K562 treated with DMSO at 1 percent for 12 hours (cell line): Measurements from ENCODE around the gene MVB12A. TPM values are rescaled to one million over a fixed set of nuclear protein-coding genes. Genes with fewer than 3 reads are reported as not detected.

Source experiments
- total RNA-seq: library from RNA; unstranded; fragments of 300-600 nt; gene quantifications from 2 replicates; pipeline ENCODE4 v1.2.3, GENCODE V29; 2022; ENCODE audit not compliant: insufficient read depth

MVB12A gene
- 63.2 and 98.8 TPM in 2 replicates for total RNA-seq

DNA sequence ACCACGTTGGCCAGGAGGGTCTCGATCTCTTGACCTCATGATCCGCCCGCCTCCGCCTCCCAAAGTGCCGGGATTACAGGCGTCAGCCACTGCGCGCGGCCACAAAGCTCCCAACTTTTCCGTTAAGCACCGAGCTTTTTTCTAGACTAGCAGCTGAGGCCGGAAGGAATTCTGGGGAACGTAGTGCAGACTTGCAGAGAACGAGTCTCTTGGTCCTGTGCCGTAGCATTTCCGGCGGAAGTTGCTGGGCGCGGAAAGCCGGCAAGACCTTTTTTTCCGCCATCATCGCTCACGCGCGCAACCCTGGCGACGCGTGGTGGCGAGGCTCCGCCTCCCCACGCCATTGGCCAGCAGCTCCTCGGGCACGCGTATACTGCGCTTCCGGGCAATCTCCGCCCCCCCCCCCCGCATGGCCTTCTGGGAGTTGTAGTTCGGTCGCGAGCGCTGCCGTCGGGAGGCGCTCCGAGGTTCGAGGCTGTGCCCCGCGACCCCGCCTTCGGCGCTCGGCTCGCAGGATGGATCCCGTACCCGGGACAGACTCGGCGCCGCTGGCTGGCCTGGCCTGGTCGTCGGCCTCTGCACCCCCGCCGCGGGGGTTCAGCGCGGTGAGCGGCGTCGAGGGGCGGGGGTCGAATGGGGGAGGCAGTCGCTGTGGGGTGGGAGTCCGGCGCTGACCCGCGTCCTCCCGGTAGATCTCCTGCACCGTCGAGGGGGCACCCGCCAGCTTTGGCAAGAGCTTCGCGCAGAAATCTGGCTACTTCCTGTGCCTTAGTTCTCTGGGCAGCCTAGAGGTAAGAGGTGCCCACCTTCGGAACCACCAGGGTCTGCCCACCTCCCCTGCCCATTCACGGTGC, at the start of gene MVB12A:
TSS of gene MVB12A (plus strand) at position 427 of the 854 bp plus-strand sequence. CDS start at position 516, 89 bp downstream.

DNA sequence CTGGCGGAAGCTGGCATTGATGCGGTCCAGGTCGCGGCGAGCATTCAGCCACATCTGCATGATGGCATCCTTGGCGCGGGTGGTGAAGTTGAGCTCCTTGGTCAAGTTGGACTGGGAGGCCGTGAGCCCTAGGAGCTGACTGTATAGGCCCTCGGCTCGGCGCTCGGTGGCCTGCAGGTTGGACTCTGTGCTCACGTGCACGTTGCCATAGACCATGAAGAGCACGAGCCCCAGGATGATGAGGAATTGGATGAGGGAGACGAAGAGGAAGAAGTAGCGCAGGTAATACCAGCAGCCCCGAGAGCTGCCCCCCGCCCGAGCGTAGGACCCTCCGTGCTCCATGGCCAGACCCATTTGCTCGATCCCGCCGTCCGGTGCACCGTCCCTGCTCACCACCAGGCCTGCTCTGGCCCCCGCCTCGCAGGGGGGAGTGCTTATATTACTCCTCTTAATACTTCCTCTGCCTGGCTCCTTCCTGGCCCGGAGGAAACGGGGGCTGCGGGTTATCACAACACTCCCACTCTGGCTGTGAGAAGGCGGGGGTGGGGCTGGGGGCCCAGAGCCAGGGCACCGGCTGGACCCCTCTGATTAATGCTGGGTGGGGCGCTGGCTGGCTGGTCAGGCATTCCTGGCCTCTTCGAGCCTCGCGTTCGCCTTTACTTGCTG, 42.8 kb upstream of the MVB12A start, which contains the start of gene PLVAP:
TSS of gene PLVAP (minus strand) at position 408 of the 666 bp plus-strand sequence. CDS start at position 354, 54 bp downstream.

DNA sequence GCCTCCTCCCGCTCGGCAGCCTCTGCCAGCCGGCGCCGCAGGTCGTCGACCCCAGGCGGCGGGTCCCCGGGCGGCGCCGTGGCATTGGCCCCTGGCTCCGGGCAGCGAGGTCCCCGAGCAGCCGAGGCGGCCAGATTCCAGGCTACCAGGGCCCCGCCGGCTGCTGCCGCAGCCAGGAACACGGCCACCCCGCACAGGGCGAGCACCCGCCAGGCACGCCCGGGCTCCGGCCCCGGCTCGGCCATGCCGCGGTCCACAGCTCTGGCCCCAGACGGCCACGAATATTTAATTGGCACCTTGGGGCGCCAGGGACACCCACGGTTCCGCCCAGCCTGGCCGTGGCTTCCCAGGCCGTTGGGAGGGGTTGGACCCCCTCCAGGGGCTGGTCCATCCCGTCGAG, 25.9 kb upstream of the MVB12A start, which contains the start of gene CCDC194:
TSS of gene CCDC194 (minus strand) at position 283 of the 400 bp plus-strand sequence. CDS start at position 245, 38 bp downstream.

DNA sequence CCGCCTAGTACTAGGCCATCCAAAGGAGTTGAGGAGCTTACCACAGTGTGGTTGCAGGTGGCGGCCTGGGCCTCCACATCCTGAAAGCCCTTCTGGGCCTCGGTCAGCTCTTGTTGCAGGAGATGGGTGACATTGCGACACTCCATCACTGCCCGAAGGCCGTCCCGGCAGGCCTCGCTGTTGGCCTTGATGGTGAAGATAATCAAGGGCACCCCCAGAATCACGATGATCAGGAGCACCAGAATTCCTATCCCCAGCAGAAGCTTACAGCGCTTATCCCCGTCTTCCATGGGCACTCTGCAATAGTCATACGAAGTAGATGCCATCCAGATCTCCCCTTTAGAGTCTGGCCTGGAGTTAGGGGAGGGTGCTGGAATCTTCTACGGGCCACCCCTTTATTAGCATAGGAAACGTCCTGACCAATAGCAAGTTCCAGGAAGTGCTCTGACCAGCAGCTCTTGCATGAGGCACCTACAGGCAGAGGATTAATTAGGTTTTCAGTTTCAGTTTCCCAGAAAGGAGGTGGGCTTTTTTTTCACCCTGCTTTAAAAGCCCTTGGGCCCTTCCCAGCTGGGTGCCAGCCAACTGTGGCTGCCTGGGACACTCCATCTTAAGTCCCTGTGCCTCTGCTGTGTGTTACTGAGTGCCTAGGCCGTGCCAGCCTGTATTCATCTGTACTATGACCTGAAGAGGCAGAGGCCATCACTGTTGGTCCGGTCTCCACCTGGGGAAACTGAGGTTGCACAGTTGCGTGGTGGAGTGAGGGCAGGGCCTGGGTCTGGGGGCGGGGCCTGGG, 14.4 kb upstream of the MVB12A start, which contains the start of gene BST2:
TSS of gene BST2 (minus strand) at position 381 of the 796 bp plus-strand sequence. CDS start at position 326, 55 bp downstream.

DNA sequence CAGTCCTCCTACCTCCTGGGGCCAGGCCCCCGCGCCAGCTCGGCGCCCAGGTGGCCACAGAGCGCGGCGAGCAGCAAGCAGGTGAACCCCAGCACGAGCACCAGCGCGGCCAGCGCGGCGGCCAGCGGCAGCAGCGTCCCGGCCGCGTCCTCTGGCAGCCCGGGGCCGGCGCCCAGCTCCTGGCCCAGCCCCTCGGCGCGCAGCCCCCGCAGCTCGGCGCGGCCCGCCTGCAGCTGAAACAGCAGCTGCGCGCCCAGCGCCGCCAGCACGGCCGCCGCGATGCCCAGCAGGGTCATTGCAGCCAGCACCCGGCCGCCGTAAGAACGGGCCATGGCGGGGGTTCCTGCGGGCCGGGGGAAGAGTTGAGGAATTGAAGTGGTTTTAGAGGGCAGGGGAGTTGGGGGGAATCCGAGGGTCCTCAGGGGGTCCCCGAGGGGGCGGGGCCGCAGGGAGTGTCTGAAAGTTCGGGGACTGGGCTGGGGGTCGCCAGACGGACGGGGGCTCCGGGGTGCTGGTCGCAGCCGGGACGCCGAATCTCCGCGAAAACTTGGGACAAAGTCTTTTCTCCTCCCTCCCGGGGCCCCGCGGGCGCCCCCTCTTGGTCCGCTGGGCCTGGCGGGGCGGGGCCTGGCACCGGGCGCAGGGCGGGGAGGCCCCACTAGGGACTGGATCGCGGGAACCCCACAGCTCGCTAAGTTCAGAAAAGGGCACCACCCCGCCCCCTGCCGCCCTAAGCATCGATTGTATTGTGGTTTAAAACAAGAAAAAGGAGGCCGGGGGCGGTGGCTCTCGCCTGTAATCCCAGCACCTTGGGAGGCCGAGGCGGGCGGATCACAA, 28.5 kb downstream of the MVB12A start, which contains the start of gene TMEM221:
TSS of gene TMEM221 (minus strand) at position 538 of the 837 bp plus-strand sequence. CDS start at position 332, 206 bp downstream.

DNA sequence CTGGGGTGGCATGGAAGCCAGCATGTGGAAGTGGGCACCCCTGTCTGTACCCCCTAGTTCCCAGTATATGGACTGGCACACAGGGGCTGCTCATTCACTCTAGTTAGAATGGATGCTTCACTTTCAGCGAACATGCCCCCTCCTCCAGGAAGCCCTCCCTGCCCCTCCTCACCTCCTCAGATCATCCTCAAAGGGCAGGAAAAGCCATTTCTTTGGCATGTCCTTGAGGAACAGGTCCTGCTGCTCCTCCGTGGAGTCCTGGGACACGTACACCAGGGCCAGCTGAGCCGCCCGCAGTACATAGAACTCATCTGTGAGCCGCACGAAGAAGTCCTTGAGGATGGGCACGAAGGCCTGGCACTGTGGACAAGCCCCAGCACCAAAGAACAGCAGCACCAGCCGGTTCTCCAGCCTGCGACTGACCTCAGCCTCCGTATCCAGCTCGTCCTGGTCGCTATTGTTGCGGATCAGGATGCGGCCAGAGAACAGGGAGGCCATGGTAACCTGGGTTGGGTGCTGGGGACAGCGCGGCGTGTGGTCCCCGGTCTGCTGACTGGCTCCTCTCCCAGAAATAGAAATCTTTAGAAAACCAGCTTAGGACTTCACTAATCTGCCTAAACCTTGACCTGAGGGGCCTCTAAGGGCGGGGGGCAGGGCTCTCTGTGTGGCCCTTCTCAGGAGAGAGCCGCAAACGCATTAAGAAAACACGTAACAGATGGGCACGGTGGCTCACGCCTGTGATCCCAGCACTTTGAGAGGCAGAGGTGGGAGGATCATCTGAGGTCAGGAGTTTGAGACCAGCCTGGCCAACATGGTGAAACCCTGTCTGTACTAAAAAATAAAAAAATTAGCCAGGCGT, 40.8 kb downstream of the MVB12A start, which contains the start of gene NXNL1:
TSS of gene NXNL1 (minus strand) at position 555 of the 859 bp plus-strand sequence. CDS start at position 498, 57 bp downstream.

DNA sequence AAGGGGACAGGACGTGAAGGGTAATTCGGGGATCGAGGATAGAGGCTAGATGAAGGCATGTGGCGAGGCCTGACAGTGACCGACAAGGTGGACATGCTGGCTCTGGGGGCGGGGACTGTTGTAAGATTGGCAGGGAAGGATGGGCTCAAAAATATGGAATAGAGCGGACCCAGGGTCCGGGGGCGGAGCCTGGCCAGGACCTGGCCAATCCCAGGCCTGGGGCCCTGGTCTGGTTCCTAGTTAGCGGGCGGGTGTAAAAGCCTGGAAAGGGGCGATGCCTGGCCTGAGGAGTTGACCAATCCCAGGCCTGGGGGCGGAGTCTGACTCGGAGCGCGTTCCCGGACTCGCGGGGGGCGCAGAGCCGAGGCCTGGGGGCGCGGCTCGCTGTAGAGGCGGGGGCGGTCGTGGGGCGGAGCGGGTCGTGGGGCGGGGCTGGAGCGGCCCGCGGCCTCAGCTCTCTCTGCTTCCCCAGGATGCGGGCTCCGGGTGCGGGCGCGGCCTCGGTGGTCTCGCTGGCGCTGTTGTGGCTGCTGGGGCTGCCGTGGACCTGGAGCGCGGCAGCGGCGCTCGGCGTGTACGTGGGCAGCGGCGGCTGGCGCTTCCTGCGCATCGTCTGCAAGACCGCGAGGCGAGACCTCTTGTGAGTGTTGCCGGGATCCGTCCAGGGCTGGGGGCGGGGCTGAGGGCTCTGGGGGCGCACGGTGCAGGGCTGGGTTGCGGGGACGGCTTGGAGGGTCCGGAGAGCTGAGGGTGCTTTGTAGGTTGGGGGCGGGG, 50.4 kb downstream of the MVB12A start, which contains the start of gene SLC27A1:
TSS of gene SLC27A1 (plus strand) at position 457 of the 774 bp plus-strand sequence. CDS start at position 474, 17 bp downstream.

Other genes with a start within 250 kb of the MVB12A start
- gene USE1, start 204.7 kb upstream of the MVB12A start, total RNA-seq: 31.0 and 50.9 TPM in 2 replicates
- 68.1 and 78.7 TPM in 2 replicates for gene OCEL1, start 193.8 kb upstream of the MVB12A start, total RNA-seq
- gene NR2F6, start 174.1 kb upstream of the MVB12A start, total RNA-seq: 145 and 152 TPM in 2 replicates
- gene USHBP1, start 155.3 kb upstream of the MVB12A start, total RNA-seq: not detected in 2 replicates
- 88.6 and 94.2 TPM in 2 replicates for gene BABAM1, start 152.6 kb upstream of the MVB12A start, total RNA-seq
- gene ANKLE1, start 138.1 kb upstream of the MVB12A start, total RNA-seq: 2.3 and 2.5 TPM in 2 replicates
- 39.8 and 40.0 TPM in 2 replicates for gene ABHD8, start 116.6 kb upstream of the MVB12A start, total RNA-seq
- gene MRPL34, start 114.2 kb upstream of the MVB12A start, total RNA-seq: 110 and 139 TPM in 2 replicates
- 56.6 and 89.3 TPM in 2 replicates for gene DDA1, start 110.5 kb upstream of the MVB12A start, total RNA-seq
- gene ANO8, start 85.2 kb upstream of the MVB12A start, total RNA-seq: 3.8 and 12.9 TPM in 2 replicates
- gene GTPBP3, start 82.5 kb upstream of the MVB12A start, total RNA-seq: 53.7 and 59.6 TPM in 2 replicates
- not detected in 2 replicates for gene PLVAP, start 42.7 kb upstream of the MVB12A start, total RNA-seq
- gene CCDC194, start 25.9 kb upstream of the MVB12A start, total RNA-seq: 1.5 TPM in 1 of 2 replicates, not detected in the other
- 417 and 506 TPM in 2 replicates for gene BST2, start 14.4 kb upstream of the MVB12A start, total RNA-seq
- gene TMEM221, start 28.6 kb downstream of the MVB12A start, total RNA-seq: 0.79 TPM in 1 of 2 replicates, not detected in the other
- gene NXNL1, start 40.9 kb downstream of the MVB12A start, total RNA-seq: not detected in 2 replicates
- gene SLC27A1, start 50.5 kb downstream of the MVB12A start, total RNA-seq: 2.8 and 4.5 TPM in 2 replicates
- 159 and 210 TPM in 2 replicates for gene PGLS, start 91.6 kb downstream of the MVB12A start, total RNA-seq
- gene COLGALT1, start 135.6 kb downstream of the MVB12A start, total RNA-seq: 49.3 and 89.2 TPM in 2 replicates